LNCAP (cell line): ENCODE measurements around the gene ACVRL1.

Source experiments
- CTCF ChIP-seq: fragments of 450-650 bp; IDR thresholded peaks from 2 replicates; pipeline ENCODE4 v1.5.1; 2017; ENCODE audit warnings: mild to moderate bottlenecking

The ACVRL1 gene

DNA sequence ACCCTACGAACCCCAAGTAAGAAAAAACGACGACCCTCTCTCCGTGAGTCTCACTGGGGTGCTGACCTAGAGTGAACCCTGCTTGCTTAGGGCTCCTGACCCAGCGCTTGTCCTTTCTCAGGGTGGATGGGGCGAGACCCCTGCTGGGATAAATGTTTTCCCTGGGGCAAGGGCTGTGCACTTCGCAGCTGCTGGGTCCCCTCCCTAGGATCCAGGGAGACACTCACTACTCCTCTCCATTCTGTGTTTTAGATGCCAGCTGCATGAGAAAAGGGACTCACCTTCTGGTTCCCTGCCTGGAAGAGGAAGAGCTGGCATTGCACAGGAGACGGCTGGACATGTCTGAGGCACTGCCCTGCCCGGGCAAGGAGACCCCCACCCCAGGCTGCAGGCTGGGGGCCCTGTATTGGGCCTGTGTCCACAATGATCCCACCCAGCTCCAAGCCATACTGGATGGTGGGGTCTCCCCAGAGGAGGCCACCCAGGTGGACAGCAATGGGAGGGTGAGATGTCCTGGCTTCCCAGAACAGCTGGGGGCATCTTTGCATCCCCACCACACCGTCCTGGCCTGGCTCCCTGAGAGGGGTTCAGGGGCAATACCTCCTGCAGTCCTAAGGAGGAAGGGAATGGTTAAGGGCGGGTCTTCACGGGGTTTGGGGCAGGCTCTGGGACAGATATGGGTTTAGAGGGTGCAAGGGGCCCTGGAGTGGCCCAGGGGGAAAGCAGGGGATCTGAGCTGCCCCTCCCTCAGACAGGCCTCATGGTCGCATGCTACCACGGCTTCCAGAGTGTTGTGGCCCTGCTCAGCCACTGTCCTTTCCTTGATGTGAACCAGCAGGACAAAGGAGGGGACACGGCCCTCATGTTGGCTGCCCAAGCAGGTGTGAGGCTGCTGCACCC is 18.7 kb upstream of the ACVRL1 start:
- no peak for TF ChIP-seq CTCF

GRCh38 chr12:51889216-51890132 is 17.8 kb upstream of the ACVRL1 start:
- TF ChIP-seq CTCF, result peak; percentile 18; the same call in 1 of the 2 replicates

GRCh38 chr12:51890133-51890464 is 17.2 kb upstream of the ACVRL1 start:
- no peak for TF ChIP-seq CTCF

DNA sequence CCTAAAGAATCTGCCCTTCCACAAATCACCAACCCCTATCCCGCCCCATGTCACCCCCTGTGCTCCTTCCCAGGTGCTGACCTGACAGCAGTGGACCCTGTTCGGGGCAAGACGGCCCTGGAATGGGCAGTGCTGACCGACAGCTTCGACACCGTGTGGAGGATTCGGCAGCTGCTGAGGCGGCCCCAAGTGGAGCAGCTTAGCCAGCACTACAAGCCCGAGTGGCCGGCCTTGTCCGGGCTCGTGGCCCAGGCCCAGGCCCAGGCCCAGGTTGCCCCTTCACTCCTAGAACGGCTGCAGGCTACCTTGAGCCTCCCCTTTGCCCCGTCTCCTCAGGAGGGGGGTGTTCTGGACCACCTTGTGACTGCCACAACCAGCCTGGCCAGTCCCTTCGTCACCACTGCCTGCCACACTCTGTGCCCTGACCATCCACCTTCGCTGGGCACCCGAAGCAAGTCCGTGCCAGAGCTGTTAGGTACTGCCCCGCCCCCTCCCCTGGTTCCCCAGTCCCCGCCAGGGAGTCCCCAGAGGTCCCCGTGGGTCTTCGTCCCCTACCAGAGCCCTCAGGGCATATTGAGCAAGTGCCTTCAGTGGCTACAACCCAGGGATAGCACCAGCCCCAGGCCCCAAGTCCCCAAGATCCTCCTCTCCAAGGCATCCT is 16.7 kb upstream of the ACVRL1 start:
- TF ChIP-seq CTCF, result no peak

GRCh38 chr12:51891843-51892242 is 15.5 kb upstream of the ACVRL1 start:
- peak; percentile 57 for TF ChIP-seq CTCF

DNA sequence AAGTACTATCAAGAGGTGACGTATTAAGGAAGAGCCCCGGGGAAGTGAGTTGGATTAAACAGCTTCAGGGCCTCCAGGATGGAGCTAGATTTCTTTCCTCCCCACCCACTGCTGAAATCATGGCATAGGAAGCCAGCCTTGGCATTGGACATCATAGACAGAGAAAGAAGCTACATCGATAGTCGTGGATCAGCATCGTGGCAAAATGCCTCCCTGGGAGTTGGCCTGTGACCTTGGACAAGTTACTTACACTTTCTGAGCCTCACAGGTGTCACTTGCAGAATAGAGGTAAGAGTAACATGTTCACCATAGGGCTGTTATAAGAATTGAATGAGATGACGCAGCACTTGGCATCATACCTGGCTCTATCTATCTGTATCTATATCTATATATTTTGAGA is 13.5 kb upstream of the ACVRL1 start:
- TF ChIP-seq CTCF, result no peak

GRCh38 chr12:51895378-51896135 is 11.7 kb upstream of the ACVRL1 start:
- TF ChIP-seq CTCF, result no peak
